Loucy (cell line): ENCODE data around the gene GPT2.

Source experiments
- EZH2phosphoT487 ChIP-seq: fragments of 200-600 bp; IDR thresholded peaks from 2 replicates; pipeline ENCODE4 v1.6.1; 2018; ENCODE audit warnings: antibody characterized with exemption, mild to moderate bottlenecking, moderate library complexity, borderline replicate concordance
- TF ChIP-seq, protein P1 (sequence below): fragments of 200-600 bp; sonication (generic); conservative IDR thresholded peaks from 2 replicates; pipeline ENCODE4 v1.5.1; 2014; ENCODE audit warnings: mild to moderate bottlenecking, antibody characterized with exemption, low read length

DNA sequence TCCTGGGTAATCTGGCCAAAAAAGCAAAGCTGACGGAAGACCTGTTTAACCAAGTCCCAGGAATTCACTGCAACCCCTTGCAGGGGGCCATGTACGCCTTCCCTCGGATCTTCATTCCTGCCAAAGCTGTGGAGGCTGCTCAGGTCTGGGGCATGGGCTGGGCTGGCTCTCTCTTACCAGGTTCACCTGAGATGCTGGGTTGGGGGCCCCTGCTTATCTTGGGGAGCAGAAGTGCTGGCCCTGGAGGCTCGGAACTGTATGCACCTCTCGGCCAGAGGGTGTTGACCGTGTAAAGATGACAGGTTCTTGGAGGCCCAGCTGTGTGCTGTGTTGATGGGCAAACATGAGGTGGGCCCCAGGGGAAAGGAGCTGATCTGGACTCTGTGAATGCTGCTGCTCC is 40.2 kb downstream of the GPT2 start:
- TF ChIP-seq, protein P1, sequence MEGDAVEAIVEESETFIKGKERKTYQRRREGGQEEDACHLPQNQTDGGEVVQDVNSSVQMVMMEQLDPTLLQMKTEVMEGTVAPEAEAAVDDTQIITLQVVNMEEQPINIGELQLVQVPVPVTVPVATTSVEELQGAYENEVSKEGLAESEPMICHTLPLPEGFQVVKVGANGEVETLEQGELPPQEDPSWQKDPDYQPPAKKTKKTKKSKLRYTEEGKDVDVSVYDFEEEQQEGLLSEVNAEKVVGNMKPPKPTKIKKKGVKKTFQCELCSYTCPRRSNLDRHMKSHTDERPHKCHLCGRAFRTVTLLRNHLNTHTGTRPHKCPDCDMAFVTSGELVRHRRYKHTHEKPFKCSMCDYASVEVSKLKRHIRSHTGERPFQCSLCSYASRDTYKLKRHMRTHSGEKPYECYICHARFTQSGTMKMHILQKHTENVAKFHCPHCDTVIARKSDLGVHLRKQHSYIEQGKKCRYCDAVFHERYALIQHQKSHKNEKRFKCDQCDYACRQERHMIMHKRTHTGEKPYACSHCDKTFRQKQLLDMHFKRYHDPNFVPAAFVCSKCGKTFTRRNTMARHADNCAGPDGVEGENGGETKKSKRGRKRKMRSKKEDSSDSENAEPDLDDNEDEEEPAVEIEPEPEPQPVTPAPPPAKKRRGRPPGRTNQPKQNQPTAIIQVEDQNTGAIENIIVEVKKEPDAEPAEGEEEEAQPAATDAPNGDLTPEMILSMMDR = no peak
- no peak for TF ChIP-seq EZH2phosphoT487
